WTC11 (cell line): ENCODE data around the gene MIB2. TPM values are rescaled to one million over a fixed set of nuclear protein-coding genes. Genes with fewer than 3 reads are reported as not detected.

Experiments
- ATF1 ChIP-seq: sonication (generic); formaldehyde crosslinking; IDR thresholded peaks from 2 replicates; pipeline ENCODE4 v1.8.1; 2023; ENCODE audit warnings: mild to moderate bottlenecking, moderate library complexity, missing genetic modification reagents
- CREM ChIP-seq: sonication (generic); formaldehyde crosslinking; IDR thresholded peaks from 2 replicates; pipeline ENCODE4 v1.8.1; 2022; ENCODE audit warnings: mild to moderate bottlenecking, missing genetic modification reagents, moderate library complexity
- ETV6 ChIP-seq: sonication (generic); formaldehyde crosslinking; IDR thresholded peaks from 2 replicates; pipeline ENCODE4 v1.8.1; 2022; ENCODE audit warnings: mild to moderate bottlenecking, missing genetic modification reagents
- FOXK1 ChIP-seq: sonication (generic); formaldehyde crosslinking; IDR thresholded peaks from 2 replicates; pipeline ENCODE4 v1.8.0; 2022; ENCODE audit warnings: mild to moderate bottlenecking, moderate library complexity, missing genetic modification reagents
- GRHL2 ChIP-seq: fragments of 250-450 bp; sonication (Bioruptor Pico); IDR thresholded peaks from 2 replicates; pipeline ENCODE4 v1.8.0; 2022; ENCODE audit warnings: mild to moderate bottlenecking, moderate library complexity; ENCODE audit not compliant: insufficient replicate concordance, severe bottlenecking
- KAT7 ChIP-seq: sonication (generic); formaldehyde crosslinking; IDR thresholded peaks from 2 replicates; pipeline ENCODE4 v1.8.1; 2023; ENCODE audit warnings: missing genetic modification reagents, mild to moderate bottlenecking, borderline replicate concordance
- NFE2L1 ChIP-seq: sonication (generic); formaldehyde crosslinking; IDR thresholded peaks from 2 replicates; pipeline ENCODE4 v1.8.1; 2023; ENCODE audit warnings: missing genetic modification reagents
- OVOL2 ChIP-seq: fragments of 250-450 bp; sonication (Bioruptor Pico); IDR thresholded peaks from 2 replicates; pipeline ENCODE4 v1.9.0; 2021; ENCODE audit warnings: mild to moderate bottlenecking, borderline replicate concordance
- SMAD3 ChIP-seq: sonication (generic); formaldehyde crosslinking; IDR thresholded peaks from 2 replicates; pipeline ENCODE4 v1.8.0; 2022; ENCODE audit warnings: missing genetic modification reagents, mild to moderate bottlenecking, borderline replicate concordance
- SMAD4 ChIP-seq: sonication (generic); formaldehyde crosslinking; IDR thresholded peaks from 2 replicates; pipeline ENCODE4 v1.8.0; 2022; ENCODE audit warnings: mild to moderate bottlenecking, missing genetic modification reagents
- SP1 ChIP-seq: sonication (generic); formaldehyde crosslinking; conservative IDR thresholded peaks from 2 replicates; pipeline ENCODE4 v1.8.1; 2022; ENCODE audit warnings: missing genetic modification reagents
- ZNF317 ChIP-seq: sonication (generic); formaldehyde crosslinking; IDR thresholded peaks from 2 replicates; pipeline ENCODE4 v1.8.1; 2023; ENCODE audit warnings: low read depth, mild to moderate bottlenecking, moderate library complexity, missing genetic modification reagents, borderline replicate concordance
- ZNF416 ChIP-seq: fragments of 250-450 bp; sonication (Bioruptor Pico); IDR thresholded peaks from 2 replicates; pipeline ENCODE4 v1.9.0; 2021; ENCODE audit warnings: mild to moderate bottlenecking, inconsistent platforms
- ZNF423 ChIP-seq: fragments of 250-450 bp; sonication (Bioruptor Pico); IDR thresholded peaks from 2 replicates; pipeline ENCODE4 v2.1.2; 2022; ENCODE audit warnings: mild to moderate bottlenecking, moderate library complexity
- total RNA-seq: library from RNA; stranded (reverse); gene quantifications from 3 replicates; pipeline ENCODE4 v1.2.3, GENCODE V29; 2021
- TF ChIP-seq, protein P1 (sequence below): fragments of 250-450 bp; sonication (Bioruptor Pico); IDR thresholded peaks from 2 replicates; pipeline ENCODE4 v1.9.0; 2021; ENCODE audit warnings: moderate library complexity, mild to moderate bottlenecking, inconsistent platforms, borderline replicate concordance
- TF ChIP-seq, protein P2 (sequence below): sonication (generic); formaldehyde crosslinking; IDR thresholded peaks from 2 replicates; pipeline ENCODE4 v1.8.0; 2022; ENCODE audit warnings: mild to moderate bottlenecking, missing genetic modification reagents
- TF ChIP-seq, protein P3 (sequence below): fragments of 250-450 bp; sonication (Bioruptor Pico); IDR thresholded peaks from 2 replicates; pipeline ENCODE4 v1.9.0; 2021; ENCODE audit warnings: mild to moderate bottlenecking
- TF ChIP-seq, protein P4 (sequence below): sonication (generic); formaldehyde crosslinking; IDR thresholded peaks from 2 replicates; pipeline ENCODE4 v1.8.0; 2022; ENCODE audit warnings: mild to moderate bottlenecking, missing genetic modification reagents
- TF ChIP-seq, protein P5 (sequence below): fragments of 250-450 bp; sonication (Bioruptor Pico); IDR thresholded peaks from 2 replicates; pipeline ENCODE4 v1.9.0; 2021; ENCODE audit warnings: mild to moderate bottlenecking, borderline replicate concordance

The MIB2 gene
- total RNA-seq, 1 experiment from 2014 or later: 90.6 TPM

DNA sequence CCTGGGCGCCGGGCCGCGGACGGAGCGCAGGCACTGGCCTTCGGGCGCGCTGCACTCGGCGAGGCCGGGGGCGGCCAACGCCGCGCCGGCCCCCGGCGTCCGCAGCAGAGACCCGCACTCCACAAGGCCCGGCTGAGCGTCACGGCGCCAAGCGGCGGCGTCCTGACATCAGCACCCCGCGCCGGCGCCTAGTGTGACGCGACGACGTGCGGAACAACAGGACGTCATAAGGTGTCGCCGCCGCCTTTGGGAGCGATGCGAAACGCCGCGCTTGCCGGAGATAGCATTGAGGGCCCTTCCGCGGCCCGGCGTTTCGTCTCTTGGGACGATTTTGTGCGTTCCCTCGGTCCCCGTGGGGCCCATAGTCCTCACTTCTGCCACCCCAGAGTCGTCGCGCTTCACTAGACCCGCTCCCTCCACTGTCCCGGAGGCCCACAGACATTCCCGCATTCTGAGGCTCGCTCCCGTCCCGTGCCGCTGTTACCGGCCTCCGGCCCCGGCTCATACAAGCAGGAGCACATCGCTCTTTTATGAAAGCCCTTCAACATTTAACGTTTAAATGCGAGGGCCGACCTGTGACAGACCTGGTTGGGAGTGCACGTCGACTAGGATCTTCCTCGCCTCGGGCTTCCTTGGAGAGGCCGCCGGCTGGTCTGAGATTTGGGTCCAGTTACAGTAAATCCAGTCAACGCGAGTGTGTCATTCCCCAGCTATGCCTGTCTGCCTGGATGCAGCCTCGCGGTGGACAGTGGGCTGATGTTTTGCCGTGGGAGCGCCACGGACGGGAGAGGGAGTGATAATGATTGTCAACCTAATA, 40.4 kb upstream of the MIB2 start, which contains the start of gene SSU72 (continued):
- TF ChIP-seq, protein P1, sequence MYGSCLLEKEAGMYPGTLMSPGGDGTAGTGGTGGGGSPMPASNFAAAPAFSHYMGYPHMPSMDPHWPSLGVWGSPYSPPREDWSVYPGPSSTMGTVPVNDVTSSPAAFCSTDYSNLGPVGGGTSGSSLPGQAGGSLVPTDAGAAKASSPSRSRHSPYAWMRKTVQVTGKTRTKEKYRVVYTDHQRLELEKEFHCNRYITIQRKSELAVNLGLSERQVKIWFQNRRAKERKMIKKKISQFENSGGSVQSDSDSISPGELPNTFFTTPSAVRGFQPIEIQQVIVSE (CRISPR knock-in tag): no peak
- TF ChIP-seq ZNF416 (0 out of 2 replicates have a peak, but pooled peaks have one; percentile 83), KAT7 (CRISPR knock-in tag) (no peak), ZNF423 (no peak), SMAD3 (CRISPR knock-in tag) (peak; percentile 37; the same call in 1 of the 2 replicates), ZNF317 (CRISPR knock-in tag) (no peak), NFE2L1 (CRISPR knock-in tag) (0 out of 2 replicates have a peak, but pooled peaks have one; percentile 25), SMAD4 (CRISPR knock-in tag) (no peak), ETV6 (peak; percentile 75), OVOL2 (CRISPR knock-in tag) (no peak), FOXK1 (peak; percentile 100), ATF1 (CRISPR knock-in tag) (peak; percentile 62; the same call in 1 of the 2 replicates), SP1 (peak; percentile 87), GRHL2 (no peak), CREM (CRISPR knock-in tag) (peak; percentile 100)
- TF ChIP-seq, protein P2, sequence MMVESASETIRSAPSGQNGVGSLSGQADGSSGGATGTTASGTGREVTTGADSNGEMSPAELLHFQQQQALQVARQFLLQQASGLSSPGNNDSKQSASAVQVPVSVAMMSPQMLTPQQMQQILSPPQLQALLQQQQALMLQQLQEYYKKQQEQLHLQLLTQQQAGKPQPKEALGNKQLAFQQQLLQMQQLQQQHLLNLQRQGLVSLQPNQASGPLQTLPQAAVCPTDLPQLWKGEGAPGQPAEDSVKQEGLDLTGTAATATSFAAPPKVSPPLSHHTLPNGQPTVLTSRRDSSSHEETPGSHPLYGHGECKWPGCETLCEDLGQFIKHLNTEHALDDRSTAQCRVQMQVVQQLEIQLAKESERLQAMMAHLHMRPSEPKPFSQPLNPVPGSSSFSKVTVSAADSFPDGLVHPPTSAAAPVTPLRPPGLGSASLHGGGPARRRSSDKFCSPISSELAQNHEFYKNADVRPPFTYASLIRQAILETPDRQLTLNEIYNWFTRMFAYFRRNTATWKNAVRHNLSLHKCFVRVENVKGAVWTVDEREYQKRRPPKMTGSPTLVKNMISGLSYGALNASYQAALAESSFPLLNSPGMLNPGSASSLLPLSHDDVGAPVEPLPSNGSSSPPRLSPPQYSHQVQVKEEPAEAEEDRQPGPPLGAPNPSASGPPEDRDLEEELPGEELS: peak; percentile 22
- TF ChIP-seq, protein P3, sequence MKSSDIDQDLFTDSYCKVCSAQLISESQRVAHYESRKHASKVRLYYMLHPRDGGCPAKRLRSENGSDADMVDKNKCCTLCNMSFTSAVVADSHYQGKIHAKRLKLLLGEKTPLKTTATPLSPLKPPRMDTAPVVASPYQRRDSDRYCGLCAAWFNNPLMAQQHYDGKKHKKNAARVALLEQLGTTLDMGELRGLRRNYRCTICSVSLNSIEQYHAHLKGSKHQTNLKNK (CRISPR knock-in tag): no peak
- TF ChIP-seq, protein P4, sequence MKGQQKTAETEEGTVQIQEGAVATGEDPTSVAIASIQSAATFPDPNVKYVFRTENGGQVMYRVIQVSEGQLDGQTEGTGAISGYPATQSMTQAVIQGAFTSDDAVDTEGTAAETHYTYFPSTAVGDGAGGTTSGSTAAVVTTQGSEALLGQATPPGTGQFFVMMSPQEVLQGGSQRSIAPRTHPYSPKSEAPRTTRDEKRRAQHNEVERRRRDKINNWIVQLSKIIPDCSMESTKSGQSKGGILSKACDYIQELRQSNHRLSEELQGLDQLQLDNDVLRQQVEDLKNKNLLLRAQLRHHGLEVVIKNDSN (CRISPR knock-in tag): 0 out of 2 replicates have a peak, but pooled peaks have one; percentile 11
- TF ChIP-seq, protein P5, sequence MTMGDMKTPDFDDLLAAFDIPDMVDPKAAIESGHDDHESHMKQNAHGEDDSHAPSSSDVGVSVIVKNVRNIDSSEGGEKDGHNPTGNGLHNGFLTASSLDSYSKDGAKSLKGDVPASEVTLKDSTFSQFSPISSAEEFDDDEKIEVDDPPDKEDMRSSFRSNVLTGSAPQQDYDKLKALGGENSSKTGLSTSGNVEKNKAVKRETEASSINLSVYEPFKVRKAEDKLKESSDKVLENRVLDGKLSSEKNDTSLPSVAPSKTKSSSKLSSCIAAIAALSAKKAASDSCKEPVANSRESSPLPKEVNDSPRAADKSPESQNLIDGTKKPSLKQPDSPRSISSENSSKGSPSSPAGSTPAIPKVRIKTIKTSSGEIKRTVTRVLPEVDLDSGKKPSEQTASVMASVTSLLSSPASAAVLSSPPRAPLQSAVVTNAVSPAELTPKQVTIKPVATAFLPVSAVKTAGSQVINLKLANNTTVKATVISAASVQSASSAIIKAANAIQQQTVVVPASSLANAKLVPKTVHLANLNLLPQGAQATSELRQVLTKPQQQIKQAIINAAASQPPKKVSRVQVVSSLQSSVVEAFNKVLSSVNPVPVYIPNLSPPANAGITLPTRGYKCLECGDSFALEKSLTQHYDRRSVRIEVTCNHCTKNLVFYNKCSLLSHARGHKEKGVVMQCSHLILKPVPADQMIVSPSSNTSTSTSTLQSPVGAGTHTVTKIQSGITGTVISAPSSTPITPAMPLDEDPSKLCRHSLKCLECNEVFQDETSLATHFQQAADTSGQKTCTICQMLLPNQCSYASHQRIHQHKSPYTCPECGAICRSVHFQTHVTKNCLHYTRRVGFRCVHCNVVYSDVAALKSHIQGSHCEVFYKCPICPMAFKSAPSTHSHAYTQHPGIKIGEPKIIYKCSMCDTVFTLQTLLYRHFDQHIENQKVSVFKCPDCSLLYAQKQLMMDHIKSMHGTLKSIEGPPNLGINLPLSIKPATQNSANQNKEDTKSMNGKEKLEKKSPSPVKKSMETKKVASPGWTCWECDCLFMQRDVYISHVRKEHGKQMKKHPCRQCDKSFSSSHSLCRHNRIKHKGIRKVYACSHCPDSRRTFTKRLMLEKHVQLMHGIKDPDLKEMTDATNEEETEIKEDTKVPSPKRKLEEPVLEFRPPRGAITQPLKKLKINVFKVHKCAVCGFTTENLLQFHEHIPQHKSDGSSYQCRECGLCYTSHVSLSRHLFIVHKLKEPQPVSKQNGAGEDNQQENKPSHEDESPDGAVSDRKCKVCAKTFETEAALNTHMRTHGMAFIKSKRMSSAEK (CRISPR knock-in tag): no peak
- TF ChIP-seq, all 79 proteins: peak for 16
